CD4-positive, alpha-beta T cell treated with Interleukin-21 for 1 hour (primary cell): ENCODE measurements around the gene GLIS1.
"Not testable (repeated sequence)": the region's sequence is repeated elsewhere in the genome, so short reads cannot be mapped to it uniquely, and the experiment has no call there.

Source experiments
- DNase-seq: peaks from one replicate; pipeline ENCODE4 v3.0.0-alpha.2; 2020

The GLIS1 gene

GRCh38 chr1:53556657-53557227 lies 182.2 kb downstream of the GLIS1 start:
- no peak for DNase-seq

GRCh38 chr1:53555620-53556326 lies 183.2 kb downstream of the GLIS1 start:
- DNase-seq = not testable (repeated sequence)

GRCh38 chr1:53554592-53555305 lies 184.2 kb downstream of the GLIS1 start:
- DNase-seq = no peak

DNA sequence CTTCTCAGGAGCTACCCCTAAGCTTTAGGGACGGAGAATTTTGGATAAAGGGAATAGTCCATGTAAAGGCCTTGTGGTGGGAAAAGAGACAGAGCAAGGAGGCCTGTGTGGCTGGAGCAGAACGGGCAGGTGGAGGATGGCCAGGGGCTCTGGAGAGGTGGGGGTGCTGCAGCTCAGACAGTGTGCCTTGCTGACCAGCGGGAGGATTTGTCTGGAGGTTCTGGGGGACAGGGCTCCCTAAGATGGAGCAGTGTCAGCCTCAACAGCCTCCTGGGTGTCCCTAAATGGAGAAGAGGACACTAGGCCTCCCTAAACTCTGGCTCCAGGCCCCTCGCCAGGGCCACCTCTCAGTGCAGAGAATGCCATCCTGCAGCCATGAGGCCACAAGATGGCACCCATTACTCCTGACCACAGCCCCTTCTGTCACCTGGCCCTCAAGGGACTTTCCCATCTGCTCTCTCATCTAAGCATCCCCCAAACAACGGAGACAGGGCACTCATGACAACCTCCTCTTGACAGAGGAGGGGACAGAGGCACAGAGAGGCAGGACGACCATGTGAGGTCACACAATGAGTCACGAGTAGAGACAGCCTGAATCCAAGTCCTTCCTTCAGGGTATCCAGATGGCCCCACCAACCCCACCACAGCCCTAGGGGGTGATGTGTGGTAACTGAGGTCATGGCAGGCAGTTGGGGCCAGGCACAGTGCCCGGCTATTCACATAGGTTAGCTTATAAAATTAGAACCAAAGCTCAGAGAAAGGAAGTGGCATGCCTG lies 185.0 kb downstream of the GLIS1 start:
- DNase-seq = no peak

DNA sequence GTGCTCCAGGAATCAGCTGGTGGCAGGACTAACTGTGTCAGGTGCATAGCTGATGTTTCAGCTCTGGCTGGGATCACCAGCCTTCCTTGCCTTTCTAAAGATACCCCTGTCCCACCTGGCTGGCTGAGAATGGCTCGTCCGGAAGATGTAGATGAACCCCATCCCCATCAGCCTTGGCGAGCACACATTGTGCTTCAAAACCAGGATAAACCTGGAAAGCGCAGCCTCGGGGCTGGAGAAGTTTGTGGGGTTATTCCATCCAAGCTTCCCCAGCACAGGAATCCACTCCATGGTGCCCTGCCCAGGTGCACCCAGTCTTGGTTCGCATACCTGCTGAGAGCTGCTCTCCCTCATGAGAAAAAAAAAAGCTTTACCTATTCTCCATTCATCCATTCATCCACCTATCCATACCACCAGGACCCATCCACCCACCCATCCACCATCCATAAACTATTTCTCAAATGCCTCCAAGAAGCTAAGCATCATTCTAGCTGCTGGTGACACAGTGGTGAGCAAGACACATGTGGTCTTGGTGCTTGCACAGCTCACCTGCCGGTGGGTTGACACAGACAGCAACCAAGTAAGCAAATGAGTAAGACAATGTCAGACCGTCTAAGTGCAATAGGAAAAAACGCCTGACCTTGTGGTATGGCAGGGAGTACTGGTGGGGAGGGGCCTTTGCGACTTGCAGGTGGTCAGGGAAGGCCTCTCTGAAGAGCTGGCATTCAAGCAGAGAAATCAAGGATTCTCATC lies 185.8 kb downstream of the GLIS1 start:
- DNase-seq = no peak

DNA sequence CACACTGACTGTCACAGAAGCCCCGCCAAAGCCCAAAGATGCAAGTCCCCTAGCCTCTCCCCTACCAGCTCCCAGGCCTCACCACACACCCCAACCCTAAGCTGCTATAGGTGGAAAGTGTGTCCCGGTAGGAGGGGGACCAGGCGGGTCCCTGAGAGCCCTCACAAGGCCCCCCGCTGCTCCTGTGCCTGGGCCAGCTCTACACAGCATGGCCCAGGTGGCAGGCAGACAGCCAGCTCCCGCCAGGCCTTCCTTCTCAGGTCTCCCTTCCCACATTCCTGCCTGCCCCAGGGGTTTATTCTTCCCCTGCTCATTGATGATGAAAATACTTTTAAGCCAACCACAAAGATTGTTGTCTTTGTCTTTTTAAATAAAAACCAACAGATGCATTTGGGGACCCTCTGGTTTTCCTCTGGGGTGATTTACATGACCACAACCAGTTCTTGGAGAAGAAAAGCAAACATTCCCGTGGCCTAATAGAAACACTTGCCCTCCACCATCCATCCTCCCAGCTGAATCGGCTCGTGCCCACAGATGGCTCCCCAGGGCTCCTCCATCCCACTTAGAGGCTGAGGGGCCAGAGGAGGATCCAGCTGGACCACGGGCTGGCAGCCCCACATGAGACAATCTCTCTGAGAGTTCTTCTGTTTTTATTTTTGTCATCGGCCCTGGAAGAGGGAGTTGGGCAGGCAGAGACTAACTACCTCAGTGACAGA lies 186.7 kb downstream of the GLIS1 start:
- DNase-seq = no peak

DNA sequence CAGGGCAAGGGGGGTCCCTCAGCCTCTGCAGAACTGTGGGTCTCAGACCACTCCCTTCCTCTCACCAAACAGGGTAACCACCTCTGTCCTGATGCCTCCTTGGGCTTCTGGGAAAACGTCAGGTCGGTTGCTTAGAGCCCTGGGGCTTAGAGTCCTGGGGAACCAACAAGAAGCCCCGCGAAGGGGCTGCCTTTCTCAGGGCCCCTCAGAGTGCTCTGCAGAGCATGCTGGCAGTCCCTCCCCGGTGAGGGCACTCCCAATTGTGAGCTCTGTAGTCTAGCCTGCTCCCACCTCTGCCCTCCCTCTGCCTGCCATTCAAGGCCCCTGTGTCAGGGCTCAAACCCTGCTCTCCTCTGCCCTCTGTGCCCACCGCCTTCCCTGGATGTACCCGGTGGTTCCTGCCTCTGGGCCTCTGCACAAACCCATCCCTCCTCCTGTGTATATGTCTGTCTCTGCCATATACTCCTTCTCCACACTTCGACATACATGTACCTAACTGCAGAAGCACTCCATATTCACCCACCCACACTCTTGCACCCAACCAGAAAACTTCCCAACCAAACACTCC lies 187.5 kb downstream of the GLIS1 start:
- no peak for DNase-seq

- no peak for DNase-seq
Observed at GRCh38 chr1:53550201-53550741, 188.7 kb downstream of the GLIS1 start.

DNA sequence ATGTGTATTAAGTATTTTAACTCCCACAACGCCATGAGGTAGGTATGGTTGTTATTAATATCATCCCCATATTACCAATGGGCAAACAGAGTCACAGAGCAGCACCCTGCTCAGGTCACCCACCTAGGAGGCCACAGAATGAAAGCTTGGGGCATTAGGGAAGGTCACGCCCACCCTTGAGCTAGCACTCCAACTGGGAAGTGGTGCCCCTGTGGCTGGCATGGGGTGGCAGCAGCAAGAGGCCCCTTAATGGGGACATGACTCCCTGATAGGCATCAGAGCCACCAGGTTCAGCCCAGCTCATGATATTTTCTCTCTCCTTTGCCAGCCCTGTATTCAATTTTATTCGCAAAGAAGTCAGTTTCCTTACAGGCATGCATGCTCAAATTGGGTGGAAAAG lies 189.2 kb downstream of the GLIS1 start:
- no peak for DNase-seq

DNA sequence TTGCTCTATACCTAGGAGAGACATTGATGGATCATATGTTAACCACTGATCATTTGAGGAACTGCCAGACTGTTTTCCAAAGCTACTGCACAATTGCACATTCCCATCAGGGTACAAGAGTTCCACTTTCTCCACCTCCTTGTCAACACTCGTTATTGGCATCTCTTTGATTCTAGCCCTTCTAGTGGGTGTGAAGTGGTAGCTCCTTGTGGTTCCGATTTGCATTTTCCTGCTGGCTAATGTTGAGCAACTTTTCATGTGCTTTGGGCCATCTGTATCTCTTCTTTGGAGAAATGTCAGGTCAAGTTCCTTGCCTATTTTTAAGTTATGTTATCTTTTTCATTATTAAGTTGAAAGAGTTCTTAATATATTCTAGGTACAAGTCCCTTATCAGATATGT lies 189.7 kb downstream of the GLIS1 start:
- DNase-seq = no peak

DNA sequence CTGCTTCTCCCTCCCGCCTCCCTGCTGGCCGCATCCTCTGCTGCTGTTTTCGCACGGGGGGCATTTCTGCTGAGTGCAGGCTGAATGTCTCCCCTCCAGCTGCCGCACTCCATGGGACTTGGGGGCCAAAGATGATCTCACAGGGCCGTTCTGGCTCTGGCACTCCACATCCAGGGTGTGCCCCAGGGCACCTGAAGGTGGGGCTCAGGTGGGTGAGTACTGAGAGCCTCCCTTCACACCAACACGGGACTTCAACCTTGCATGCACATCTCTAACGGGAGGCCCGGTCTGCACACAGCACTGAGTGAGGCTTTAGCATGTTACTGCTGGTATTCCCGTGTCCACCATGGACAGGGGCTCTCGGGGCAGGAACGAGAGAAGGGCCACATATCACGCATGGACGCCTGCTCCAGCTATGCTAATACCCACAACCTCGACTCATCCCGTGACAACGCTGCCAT lies 190.9 kb downstream of the GLIS1 start:
- no peak for DNase-seq

- DNase-seq = no peak
Observed at GRCh38 chr1:53547231-53547790, 191.7 kb downstream of the GLIS1 start.

- DNase-seq = no peak
Observed at GRCh38 chr1:53546409-53547155, 192.4 kb downstream of the GLIS1 start.

- no peak for DNase-seq
Observed at GRCh38 chr1:53545663-53546408, 193.1 kb downstream of the GLIS1 start.

- no peak for DNase-seq
Observed at GRCh38 chr1:53544728-53545515, 194.0 kb downstream of the GLIS1 start.

DNA sequence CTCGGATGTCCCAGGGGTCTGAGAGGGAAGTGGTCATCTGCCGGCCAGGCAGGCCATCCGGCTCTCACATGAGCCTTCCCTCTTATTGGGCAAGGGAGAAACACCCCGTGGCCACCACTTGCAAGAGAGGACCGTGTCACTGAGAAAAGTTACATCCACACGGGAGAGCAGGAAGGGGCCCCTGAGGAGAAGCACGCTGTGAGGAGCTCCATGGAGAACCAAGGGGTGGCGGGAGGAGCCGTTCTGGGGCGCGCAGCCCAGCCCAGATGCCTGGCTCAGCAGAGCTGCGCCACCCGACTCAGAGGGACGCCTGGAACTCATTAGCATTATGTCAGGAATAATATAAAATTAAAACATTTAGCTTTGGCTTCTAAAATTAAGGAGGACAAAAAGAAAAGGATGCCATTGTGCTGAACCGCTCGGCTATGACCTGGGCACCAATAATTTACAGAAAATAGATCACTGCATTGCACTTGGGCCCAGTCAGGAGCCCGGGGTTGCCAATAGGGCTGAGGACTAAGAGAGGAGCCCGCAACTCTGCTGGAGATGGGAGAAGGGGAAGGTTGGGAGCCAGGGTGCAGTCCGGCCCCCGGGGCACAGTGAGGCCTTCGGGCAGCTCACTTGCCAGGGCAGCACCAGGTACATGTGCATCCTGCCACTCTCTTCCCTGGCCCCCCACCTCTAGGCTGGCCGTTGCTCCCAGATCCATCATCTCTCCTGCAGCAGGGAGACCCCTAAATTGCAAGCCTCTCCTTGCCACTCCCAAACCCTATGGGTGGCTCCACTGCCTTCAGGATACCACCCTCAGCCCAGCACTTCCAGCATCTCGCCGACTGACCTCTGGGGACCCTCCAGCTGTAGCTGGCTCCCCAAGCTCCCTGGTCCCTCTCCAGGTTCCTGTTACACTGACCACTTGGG lies 194.9 kb downstream of the GLIS1 start:
- no peak for DNase-seq

- DNase-seq = no peak
Observed at GRCh38 chr1:53543130-53543777, 195.7 kb downstream of the GLIS1 start.
